Measurements from ENCODE around the gene NINJ1.

DNA sequence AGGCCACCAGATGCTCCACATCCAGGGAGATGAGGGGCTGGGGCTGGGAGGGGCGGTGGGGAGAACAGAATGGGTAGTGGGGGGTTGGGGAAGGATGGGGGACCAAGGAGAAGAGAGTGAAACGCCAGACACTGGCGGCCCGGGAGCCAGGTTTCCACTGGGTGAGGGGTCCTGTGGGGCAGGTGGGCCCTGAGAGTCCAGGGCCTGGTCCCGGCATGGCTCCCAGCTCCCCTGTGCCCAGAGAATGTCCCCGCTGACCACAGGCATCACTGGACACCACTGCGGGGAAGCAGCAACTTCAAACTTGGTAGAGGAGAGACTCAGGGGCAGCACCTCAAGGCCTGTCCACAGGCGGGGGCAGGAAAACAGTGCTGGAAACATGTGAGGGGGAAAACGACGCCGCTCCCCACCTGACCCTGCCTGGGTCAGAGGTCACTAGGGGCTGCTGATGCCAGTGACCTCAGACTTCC is 13.2 kb downstream of the NINJ1 start:
- TF ChIP-seq EZH2 (IDR thresholded peaks at IDR 0.05; ENCODE audit: borderline replicate concordance, low read length), result no peak
- TF ChIP-seq CTCF (conservative IDR thresholded peaks at IDR 0.05 in 1 of 2, IDR thresholded peaks at IDR 0.05 in 1 of 2; ENCODE audit: extremely low read depth in 1 of 2, insufficient read depth in 1 of 2, low read depth in 1 of 2, low read length in 2 of 2), result no peak

All from mammary epithelial cell (primary cell).